RWPE2 (cell line): ENCODE data around the gene KIF3B.
"Not testable (repeated sequence)": the region's sequence is repeated elsewhere in the genome, so short reads cannot be mapped to it uniquely, and the experiment has no call there.

Experiments
- ATAC-seq: fragments of 200-7000 bp; cut with Tn5 transposase; 3 replicates; pipeline ENCODE4 v1.9.1; 2021; ENCODE audit warnings: low read depth
- DNase-seq: peaks from one replicate; pipeline ENCODE4 v3.0.0-alpha.2; 2020; ENCODE audit warnings: low spot score
- H3K27ac ChIP-seq: fragments of 450-650 bp; 2 replicates; pipeline ENCODE4 v1.5.1; 2017; ENCODE audit warnings: mild to moderate bottlenecking; ENCODE audit not compliant: poor library complexity, severe bottlenecking
- H3K27me3 ChIP-seq: fragments of 250-450 bp; sonication (Bioruptor Pico); 2 replicates; pipeline ENCODE4 v1.5.1; 2021; ENCODE audit warnings: mild to moderate bottlenecking, moderate library complexity; ENCODE audit not compliant: insufficient read depth, poor library complexity, severe bottlenecking
- H3K36me3 ChIP-seq: fragments of 250-450 bp; sonication (Bioruptor Pico); 2 replicates; pipeline ENCODE4 v1.5.1; 2020; ENCODE audit warnings: low read depth, mild to moderate bottlenecking, moderate library complexity
- H3K4me1 ChIP-seq: fragments of 250-450 bp; sonication (Bioruptor Pico); 2 replicates; pipeline ENCODE4 v1.5.1; 2021; ENCODE audit warnings: mild to moderate bottlenecking, moderate library complexity; ENCODE audit not compliant: insufficient read depth, poor library complexity, severe bottlenecking
- H3K4me3 ChIP-seq: fragments of 250-450 bp; sonication (Bioruptor Pico); 2 replicates; pipeline ENCODE4 v1.5.1; 2021; ENCODE audit warnings: mild to moderate bottlenecking, moderate library complexity; ENCODE audit not compliant: severe bottlenecking
- H3K9me3 ChIP-seq: fragments of 250-450 bp; sonication (Bioruptor Pico); 2 replicates; pipeline ENCODE4 v1.5.1; 2021; ENCODE audit warnings: mild to moderate bottlenecking, moderate library complexity; ENCODE audit not compliant: severe bottlenecking
- CTCF ChIP-seq: fragments of 450-650 bp; IDR thresholded peaks from one replicate; pipeline ENCODE4 v1.5.1; 2017; ENCODE audit warnings: mild to moderate bottlenecking, moderate library complexity; ENCODE audit not compliant: poor library complexity, severe bottlenecking

The KIF3B gene

GRCh38 chr20:32285082-32285620 is 7.7 kb downstream of the KIF3B start:
- ATAC-seq: 0 out of 3 replicates have a peak, but pooled peaks have one; percentile 26
- no peaks in the 10 kb centered on the region for H3K4me1 ChIP-seq
- H3K27ac ChIP-seq: no peak overlapping the region
- DNase-seq: no peak
- no peak overlapping the region for H3K4me3 ChIP-seq
- no peaks in the 10 kb centered on the region for H3K27me3 ChIP-seq
- peaks cover 20% of the 10 kb centered on the region for H3K36me3 ChIP-seq
- TF ChIP-seq CTCF: no peak
- no peaks in the 10 kb centered on the region for H3K9me3 ChIP-seq

- Histone ChIP-seq H3K9me3 (no peaks in the 10 kb centered on the region), H3K4me3 (no peak overlapping the region), H3K27ac (no peak overlapping the region), H3K4me1 (no peaks in the 10 kb centered on the region), H3K36me3 (peaks cover 20% of the 10 kb centered on the region), H3K27me3 (no peaks in the 10 kb centered on the region)
- no peak for TF ChIP-seq CTCF
- peak; percentile 34; the same call in 2 of the 3 replicates for ATAC-seq
- DNase-seq: no peak
These were observed 8.3 kb downstream of the KIF3B start for GRCh38 chr20:32285621-32286371.

- DNase-seq (peak; percentile 37), ATAC-seq (no peak)
- Histone ChIP-seq H3K9me3 (no peaks in the 10 kb centered on the region), H3K4me1 (no peaks in the 10 kb centered on the region), H3K4me3 (no peak overlapping the region), H3K27me3 (no peaks in the 10 kb centered on the region), H3K27ac (no peak overlapping the region), H3K36me3 (peaks cover 16% of the 10 kb centered on the region)
- no peak for TF ChIP-seq CTCF
These were observed 9.8 kb downstream of the KIF3B start for GRCh38 chr20:32287231-32287638.

- Histone ChIP-seq H3K4me3 (no peak overlapping the region), H3K27ac (no peak overlapping the region), H3K27me3 (no peaks in the 10 kb centered on the region)
These were observed 10.9 kb downstream of the KIF3B start for GRCh38 chr20:32288225-32288849.

GRCh38 chr20:32289299-32289660 is 11.8 kb downstream of the KIF3B start:
- not testable (repeated sequence) for H3K9me3 ChIP-seq, H3K27ac ChIP-seq, H3K4me3 ChIP-seq, ATAC-seq, H3K4me1 ChIP-seq, H3K27me3 ChIP-seq
- DNase-seq: peak; percentile 44
- H3K36me3 ChIP-seq: peaks cover 16% of the 10 kb centered on the region

More at GRCh38 chr20:32288225-32288849, 10.9 kb downstream of the KIF3B start:
- H3K4me1 ChIP-seq: no peaks in the 10 kb centered on the region
- no peaks in the 10 kb centered on the region for H3K9me3 ChIP-seq
- DNase-seq (peak; percentile 41), ATAC-seq (no peak)
- no peak for TF ChIP-seq CTCF
- H3K36me3 ChIP-seq: peaks cover 16% of the 10 kb centered on the region
